ENCODE data around the gene TBX4. TPM values are rescaled to one million over a fixed set of nuclear protein-coding genes. Genes with fewer than 3 reads are reported as not detected.

Gene TBX4
- total RNA-seq, 4 donors from 2014 or later: 1.1 to 4.7 TPM; not detected in 2

DNA sequence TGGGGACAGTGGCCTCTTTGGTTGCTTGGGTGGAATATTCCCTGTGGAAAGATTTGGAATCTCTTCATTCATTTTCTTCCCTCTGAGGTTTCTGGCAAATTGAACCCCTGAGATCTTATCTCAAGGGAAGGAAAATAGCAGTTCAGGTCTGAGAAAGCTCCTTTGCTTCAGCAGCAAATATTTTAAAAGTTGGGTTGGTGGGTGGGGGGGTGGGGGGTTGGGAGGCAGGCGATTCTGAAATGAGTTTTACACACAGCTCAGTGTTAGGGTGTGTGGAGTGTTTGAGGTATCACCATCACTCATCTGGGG lies 45.7 kb upstream of the TBX4 start:
- TF ChIP-seq, protein P1, sequence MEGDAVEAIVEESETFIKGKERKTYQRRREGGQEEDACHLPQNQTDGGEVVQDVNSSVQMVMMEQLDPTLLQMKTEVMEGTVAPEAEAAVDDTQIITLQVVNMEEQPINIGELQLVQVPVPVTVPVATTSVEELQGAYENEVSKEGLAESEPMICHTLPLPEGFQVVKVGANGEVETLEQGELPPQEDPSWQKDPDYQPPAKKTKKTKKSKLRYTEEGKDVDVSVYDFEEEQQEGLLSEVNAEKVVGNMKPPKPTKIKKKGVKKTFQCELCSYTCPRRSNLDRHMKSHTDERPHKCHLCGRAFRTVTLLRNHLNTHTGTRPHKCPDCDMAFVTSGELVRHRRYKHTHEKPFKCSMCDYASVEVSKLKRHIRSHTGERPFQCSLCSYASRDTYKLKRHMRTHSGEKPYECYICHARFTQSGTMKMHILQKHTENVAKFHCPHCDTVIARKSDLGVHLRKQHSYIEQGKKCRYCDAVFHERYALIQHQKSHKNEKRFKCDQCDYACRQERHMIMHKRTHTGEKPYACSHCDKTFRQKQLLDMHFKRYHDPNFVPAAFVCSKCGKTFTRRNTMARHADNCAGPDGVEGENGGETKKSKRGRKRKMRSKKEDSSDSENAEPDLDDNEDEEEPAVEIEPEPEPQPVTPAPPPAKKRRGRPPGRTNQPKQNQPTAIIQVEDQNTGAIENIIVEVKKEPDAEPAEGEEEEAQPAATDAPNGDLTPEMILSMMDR (IDR thresholded peaks at IDR 0.05; ENCODE audit: low read depth): no peak

DNA sequence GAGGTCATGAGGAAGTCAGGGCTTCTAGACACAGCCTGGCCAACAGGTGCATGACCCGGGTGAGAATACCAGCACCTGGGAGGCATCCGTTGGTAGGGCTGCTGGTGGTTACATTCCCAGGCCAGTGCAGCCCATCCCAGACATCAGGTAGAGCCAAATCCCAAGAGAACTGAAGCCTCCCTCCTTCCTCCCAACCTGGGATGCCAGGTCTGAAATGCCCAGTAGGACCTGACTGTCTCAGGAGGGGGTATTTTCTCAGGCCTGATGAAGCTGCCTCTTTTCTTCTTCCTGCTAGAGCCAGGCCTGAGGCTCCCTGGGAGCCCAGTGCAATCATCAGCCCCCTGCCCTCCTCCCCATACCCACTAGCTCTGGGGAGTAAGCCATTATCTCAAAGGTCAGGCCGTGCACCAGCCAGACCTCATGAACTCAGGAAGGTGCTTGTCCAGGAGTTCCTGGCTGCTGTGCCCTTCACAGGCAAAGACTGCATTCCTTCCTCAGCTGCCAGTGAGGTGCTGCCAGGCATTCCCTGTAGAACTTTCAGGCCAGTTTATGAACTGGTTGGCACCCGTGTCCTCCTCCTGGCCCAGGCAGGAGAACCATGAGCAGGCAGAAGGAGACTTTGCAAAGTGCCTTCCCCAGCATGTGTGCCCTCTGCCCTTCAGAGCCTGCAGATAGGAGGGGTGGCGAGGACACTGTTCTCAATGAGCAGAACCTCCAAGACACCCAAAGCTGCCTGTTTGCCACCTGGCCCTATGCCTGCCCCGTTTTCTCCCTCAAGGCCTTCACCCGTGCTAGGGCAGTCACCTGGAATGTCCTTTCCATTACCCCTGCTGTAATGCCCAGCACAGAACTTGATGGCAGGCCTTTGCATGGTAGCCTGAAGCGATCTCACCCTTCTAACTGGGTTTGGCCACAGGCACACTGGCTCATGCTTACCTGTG lies 45.0 kb upstream of the TBX4 start:
- TF ChIP-seq, protein P1 (IDR thresholded peaks at IDR 0.05; ENCODE audit: low read depth): no peak

DNA sequence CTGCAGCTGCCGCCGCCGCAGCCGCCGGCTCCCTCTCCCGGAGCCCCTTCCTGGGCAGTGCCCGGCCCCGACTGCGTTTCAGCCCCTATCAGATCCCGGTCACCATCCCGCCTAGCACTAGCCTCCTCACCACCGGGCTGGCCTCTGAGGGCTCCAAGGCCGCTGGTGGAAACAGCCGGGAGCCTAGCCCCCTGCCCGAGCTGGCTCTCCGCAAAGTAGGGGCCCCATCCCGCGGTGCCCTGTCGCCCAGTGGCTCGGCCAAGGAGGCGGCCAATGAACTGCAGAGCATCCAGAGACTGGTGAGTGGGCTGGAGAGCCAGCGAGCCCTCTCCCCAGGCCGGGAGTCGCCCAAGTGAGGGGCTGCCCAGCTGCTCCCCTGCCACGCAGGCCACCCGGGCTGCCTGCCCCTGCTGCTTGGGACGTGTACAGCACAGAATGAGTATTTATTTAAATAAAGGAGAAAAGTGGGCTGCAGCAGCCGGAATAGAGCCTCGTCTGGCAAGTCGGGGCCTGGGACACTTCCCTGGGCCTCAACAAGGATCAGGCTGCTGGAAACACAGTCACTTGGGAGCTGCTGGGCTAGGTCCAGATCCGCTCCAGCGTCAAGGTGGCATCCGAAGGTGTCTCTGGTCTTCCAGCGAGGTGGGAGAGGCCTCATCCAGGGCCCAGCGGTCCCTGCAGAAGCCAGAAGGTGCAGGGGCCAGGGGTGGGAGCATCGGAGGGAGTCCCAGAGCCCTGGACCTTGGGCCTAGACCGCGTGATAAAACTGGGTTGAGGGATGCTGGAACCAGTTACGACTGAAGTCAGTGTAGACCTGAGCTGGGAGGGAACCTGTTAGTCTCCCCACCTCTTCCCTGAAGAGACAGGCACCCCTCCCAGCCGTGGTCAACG lies 43.8 kb upstream of the TBX4 start:
- TF ChIP-seq, protein P1 (IDR thresholded peaks at IDR 0.05; ENCODE audit: low read depth): no peak

DNA sequence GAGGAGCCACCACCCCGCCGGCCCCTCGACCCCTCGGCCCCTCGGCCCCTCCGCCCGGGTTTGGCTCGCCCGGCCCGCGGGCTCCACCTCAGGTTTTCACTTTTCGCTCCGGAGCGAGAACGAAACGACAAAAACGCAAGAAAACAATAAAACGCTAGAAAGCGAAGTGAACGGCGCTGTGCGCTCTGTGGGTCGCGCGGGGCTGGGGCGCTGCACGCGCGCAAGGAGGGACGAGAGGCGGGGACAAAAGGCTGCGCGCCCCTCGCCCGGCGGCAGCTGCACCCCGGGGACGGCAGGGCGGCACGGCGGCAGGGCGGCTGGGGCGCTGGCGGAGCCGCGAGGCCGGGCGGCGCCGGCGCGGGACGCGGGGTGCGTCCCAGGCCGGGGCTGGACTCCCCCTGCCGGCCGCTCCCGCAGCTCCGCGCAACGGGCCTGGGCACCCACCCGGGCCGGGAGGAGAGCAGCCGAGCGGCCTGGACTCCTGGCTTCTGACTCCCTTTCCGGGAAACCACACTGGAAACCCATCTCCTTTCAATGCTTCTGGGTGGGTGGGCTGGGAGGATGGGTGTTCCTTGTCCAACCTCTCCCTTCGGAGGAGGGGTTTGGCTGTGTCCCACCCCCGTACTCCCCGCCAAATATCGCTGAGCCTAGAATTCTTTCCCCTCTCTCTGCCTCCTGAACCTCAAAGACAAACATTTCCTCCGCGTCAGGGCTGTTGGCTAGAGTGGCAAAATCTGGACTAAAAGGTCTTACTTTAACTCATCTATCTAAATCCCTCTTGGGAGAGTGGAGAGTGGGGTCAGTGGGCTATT lies 42.7 kb upstream of the TBX4 start:
- TF ChIP-seq, protein P1 (IDR thresholded peaks at IDR 0.05; ENCODE audit: low read depth): no peak

DNA sequence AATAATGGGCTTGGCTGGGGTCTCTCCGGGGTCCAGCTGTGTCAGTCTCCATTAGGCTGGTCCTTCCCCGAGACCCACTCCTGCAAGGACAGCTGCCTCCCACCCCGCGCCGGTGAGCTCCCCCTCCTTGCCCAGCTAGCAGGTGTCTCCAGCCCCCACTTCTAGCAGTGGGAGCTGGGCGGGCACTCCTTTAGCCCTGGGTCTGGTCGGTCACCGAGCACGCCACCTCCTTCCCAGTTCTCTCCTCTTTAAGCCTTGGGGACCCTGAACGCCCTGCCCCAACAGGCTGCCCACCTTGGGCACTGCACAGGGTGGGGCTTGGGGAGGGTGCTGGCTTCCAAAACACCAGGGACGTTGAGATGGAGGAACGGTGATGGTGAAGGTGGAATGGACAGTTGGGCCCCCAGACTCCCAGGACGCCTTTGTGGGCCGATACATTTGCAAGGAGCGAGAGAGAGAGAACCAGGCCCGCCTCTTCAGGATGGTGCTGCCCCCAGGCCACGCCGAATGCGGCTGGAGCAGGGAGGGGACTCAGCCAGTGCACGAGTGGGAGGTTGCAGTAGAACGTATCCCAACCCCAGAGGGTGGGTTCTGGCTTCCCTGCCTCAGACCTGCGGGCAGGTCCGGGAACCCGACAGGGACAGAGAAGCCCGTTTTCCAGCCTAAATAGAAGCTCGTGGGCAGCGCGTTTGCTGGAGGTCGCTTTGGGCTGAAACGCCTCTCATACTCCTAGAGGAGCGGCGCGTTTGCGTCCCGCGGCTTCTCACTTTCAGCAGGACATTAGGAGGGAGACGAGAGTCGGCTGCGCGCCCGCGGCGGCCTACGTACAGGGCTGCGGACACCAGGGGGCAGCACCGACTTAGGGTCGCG lies 41.8 kb upstream of the TBX4 start:
- TF ChIP-seq, protein P1 (IDR thresholded peaks at IDR 0.05; ENCODE audit: low read depth): no peak

DNA sequence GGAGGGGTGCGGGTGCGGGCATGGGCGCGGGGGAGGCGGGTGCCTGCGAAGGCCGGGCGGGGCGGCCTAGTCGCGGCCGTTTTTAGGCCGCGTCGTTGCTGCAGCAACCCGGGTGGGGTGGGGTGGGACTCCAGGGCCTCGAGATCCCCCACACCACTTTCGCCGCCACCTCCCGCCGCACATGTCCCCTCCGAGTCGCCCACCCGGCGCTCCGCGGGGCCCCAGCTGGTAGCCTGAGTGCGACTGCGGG lies 41.3 kb upstream of the TBX4 start:
- TF ChIP-seq, protein P1 (IDR thresholded peaks at IDR 0.05; ENCODE audit: low read depth): no peak
